H9 (cell line): ENCODE data around the gene BICDL1. TPM values are rescaled to one million over a fixed set of nuclear protein-coding genes. Genes with fewer than 3 reads are reported as not detected.

Experiments
- DNase-seq: peaks from one replicate; pipeline ENCODE4 v3.0.0-alpha.2; 2017
- H2AFZ ChIP-seq: one replicate; pipeline ENCODE4 v1.6.1; 2013; ENCODE audit warnings: mild to moderate bottlenecking, low read length, control low read depth, moderate library complexity
- H2AK5ac ChIP-seq: 2 replicates; pipeline ENCODE4 v1.6.1; 2013; ENCODE audit warnings: low read length, control low read depth, mixed read lengths; ENCODE audit not compliant: insufficient read length
- H2BK120ac ChIP-seq: one replicate; pipeline ENCODE4 v1.6.1; 2013; ENCODE audit warnings: low read depth, mild to moderate bottlenecking, low read length, control low read depth, inconsistent platforms; ENCODE audit not compliant: poor library complexity, severe bottlenecking
- H2BK12ac ChIP-seq: 2 replicates; pipeline ENCODE4 v1.6.1; 2013; ENCODE audit warnings: low read length, control low read depth, mixed read lengths, low read depth; ENCODE audit not compliant: insufficient read length
- H2BK15ac ChIP-seq: 2 replicates; pipeline ENCODE4 v1.6.1; 2013; ENCODE audit warnings: low read depth, low read length, control low read depth
- H2BK20ac ChIP-seq: one replicate; pipeline ENCODE4 v1.6.1; 2013; ENCODE audit warnings: low read depth, mild to moderate bottlenecking, low read length, control low read depth, inconsistent platforms; ENCODE audit not compliant: poor library complexity, severe bottlenecking
- H2BK5ac ChIP-seq: 2 replicates; pipeline ENCODE4 v1.6.1; 2013; ENCODE audit warnings: low read length, control low read depth, mixed read lengths; ENCODE audit not compliant: insufficient read length
- H3K14ac ChIP-seq: 2 replicates; pipeline ENCODE4 v1.6.1; 2013; ENCODE audit warnings: low read length, control low read depth; ENCODE audit not compliant: insufficient read depth
- H3K18ac ChIP-seq: 2 replicates; pipeline ENCODE4 v1.6.1; 2013; ENCODE audit warnings: low read depth, mild to moderate bottlenecking, mixed read lengths, low read length, control low read depth; ENCODE audit not compliant: insufficient read length
- H3K23ac ChIP-seq: 2 replicates; pipeline ENCODE4 v1.6.1; 2013; ENCODE audit warnings: low read length, control low read depth, mixed read lengths, low read depth; ENCODE audit not compliant: insufficient read length
- H3K23me2 ChIP-seq: 2 replicates; pipeline ENCODE4 v1.6.1; 2013; ENCODE audit warnings: low read depth, mild to moderate bottlenecking, mixed read lengths, low read length, control low read depth; ENCODE audit not compliant: insufficient read length, poor library complexity, severe bottlenecking
- H3K27ac ChIP-seq: 2 replicates; pipeline ENCODE4 v1.5.1; 2013; ENCODE audit warnings: low read length, control low read depth, mixed read lengths, low read depth; ENCODE audit not compliant: insufficient read length
- H3K27me3 ChIP-seq: 2 replicates; pipeline ENCODE4 v1.6.1; 2013; ENCODE audit warnings: low read length, control low read depth, inconsistent platforms; ENCODE audit not compliant: insufficient read depth
- H3K4ac ChIP-seq: 2 replicates; pipeline ENCODE4 v1.6.1; 2013; ENCODE audit warnings: low read depth, mild to moderate bottlenecking, control low read depth, inconsistent platforms, low read length, moderate library complexity
- H3K4me1 ChIP-seq: 2 replicates; pipeline ENCODE4 v1.6.1; 2013; ENCODE audit warnings: low read length, control low read depth, inconsistent platforms; ENCODE audit not compliant: insufficient read depth
- H3K4me2 ChIP-seq: 2 replicates; pipeline ENCODE4 v1.6.1; 2013; ENCODE audit warnings: low read length, control low read depth, mixed read lengths; ENCODE audit not compliant: insufficient read length, insufficient read depth
- H3K56ac ChIP-seq: 2 replicates; pipeline ENCODE4 v1.6.1; 2013; ENCODE audit warnings: low read depth, mild to moderate bottlenecking, mixed read lengths, low read length, control low read depth; ENCODE audit not compliant: insufficient read length
- H3K79me1 ChIP-seq: 2 replicates; pipeline ENCODE4 v1.6.1; 2013; ENCODE audit warnings: low read depth, mild to moderate bottlenecking, moderate library complexity, low read length, control low read depth, inconsistent platforms; ENCODE audit not compliant: insufficient read depth, poor library complexity, severe bottlenecking
- H3K79me2 ChIP-seq: 2 replicates; pipeline ENCODE4 v1.6.1; 2013; ENCODE audit warnings: low read length, control low read depth, inconsistent platforms; ENCODE audit not compliant: insufficient read depth
- H3K9ac ChIP-seq: 2 replicates; pipeline ENCODE4 v1.6.1; 2013; ENCODE audit warnings: low read length, control low read depth, mixed read lengths; ENCODE audit not compliant: insufficient read length; ENCODE audit errors: extremely low read depth
- H3K9me3 ChIP-seq: one replicate; pipeline ENCODE4 v1.6.1; 2013; ENCODE audit warnings: low read depth, low read length, inconsistent platforms; ENCODE audit not compliant: control insufficient read depth
- H3T11ph ChIP-seq: one replicate; pipeline ENCODE4 v1.6.1; 2013; ENCODE audit warnings: mild to moderate bottlenecking, low read length, control low read depth, inconsistent platforms
- H4K20me1 ChIP-seq: one replicate; pipeline ENCODE4 v1.6.1; 2013; ENCODE audit not compliant: control insufficient read depth, insufficient read length, insufficient read depth
- H4K5ac ChIP-seq: 2 replicates; pipeline ENCODE4 v1.6.1; 2013; ENCODE audit warnings: low read depth, mild to moderate bottlenecking, mixed read lengths, low read length, control low read depth; ENCODE audit not compliant: insufficient read length
- H4K8ac ChIP-seq: replicated peaks from 2 replicates; pipeline ENCODE4 v1.6.1; 2013; ENCODE audit warnings: low read length, control low read depth, mixed read lengths, low read depth; ENCODE audit not compliant: insufficient read length
- H4K91ac ChIP-seq: 2 replicates; pipeline ENCODE4 v1.6.1; 2013; ENCODE audit warnings: low read depth, mild to moderate bottlenecking, moderate library complexity, mixed read lengths, low read length, control low read depth; ENCODE audit not compliant: insufficient read length
- H3K27ac Mint-ChIP-seq, 3 experiments: 2 replicates in 2 of 3; 3 replicates in 1 of 3; pipeline ENCODE4 v1.8.0; 2020 to 2021; ENCODE audit warnings: mixed read lengths in 3 of 3, mild to moderate bottlenecking in 1 of 3, moderate library complexity in 1 of 3
- H3K27me3 Mint-ChIP-seq: 2 replicates; pipeline ENCODE4 v1.8.0; 2021; ENCODE audit warnings: low read depth, mild to moderate bottlenecking, moderate library complexity, mixed read lengths
- H3K36me3 Mint-ChIP-seq, 3 experiments: 2 replicates in 2 of 3; 3 replicates in 1 of 3; pipeline ENCODE4 v1.8.0; 2020 to 2021; ENCODE audit warnings: low read depth in 3 of 3, mixed read lengths in 3 of 3; ENCODE audit not compliant: insufficient read depth in 1 of 3
- H3K4me1 Mint-ChIP-seq, 2 experiments: 2 replicates each; pipeline ENCODE4 v1.8.0; 2020; ENCODE audit warnings: mixed read lengths in 2 of 2
- H3K4me3 Mint-ChIP-seq, 2 experiments: 2 replicates in 1 of 2; 3 replicates in 1 of 2; pipeline ENCODE4 v1.8.0; 2020 to 2021; ENCODE audit warnings: mild to moderate bottlenecking in 2 of 2, mixed read lengths in 2 of 2, moderate library complexity in 1 of 2
- H3K9me3 Mint-ChIP-seq, 2 experiments: 2 replicates in 1 of 2; 3 replicates in 1 of 2; pipeline ENCODE4 v1.8.0; 2020; ENCODE audit warnings: mild to moderate bottlenecking in 2 of 2, mixed read lengths in 2 of 2, moderate library complexity in 1 of 2
- CTCF ChIP-seq: fragments of 200-600 bp; sonication (generic); conservative IDR thresholded peaks from 3 replicates; pipeline ENCODE4 v1.8.0; 2021; ENCODE audit warnings: antibody characterized with exemption, mild to moderate bottlenecking
- WGBS: extraction: QIAGEN DNeasy Blood & Tissue Kit; methylation state at CpG from one replicate; pipeline ENCODE4 v1.1.7; 2013; ENCODE audit warnings: missing lambda C conversion rate, low lambda C conversion rate, mixed read lengths; ENCODE audit not compliant: insufficient read length; ENCODE audit errors: extremely low coverage; 5-methylcytosine and 5-hydroxymethylcytosine counted together
- total RNA-seq: library from RNA; stranded (reverse); gene quantifications from 2 replicates; pipeline ENCODE4 v1.2.1, GENCODE V29; 2021

BICDL1 gene
- total RNA-seq, 1 experiment from 2014 or later: 13.8 TPM

GRCh38 chr12:120106151-120106550 is 117.1 kb downstream of the BICDL1 start:
- Histone ChIP-seq H2BK12ac (no peak overlapping the region), H2BK20ac (no peak overlapping the region), H3K18ac (no peak overlapping the region), H3K4ac (no peak overlapping the region), H3K4me1 (peaks cover 2% of the 10 kb centered on the region), H3K14ac (no peak overlapping the region), H3K27me3 (no peaks in the 10 kb centered on the region), H2BK5ac (no peak overlapping the region), H3K23me2 (no peaks in the 10 kb centered on the region), H3K27ac (no peak overlapping the region), H3K23ac (no peak overlapping the region), H2BK15ac (no peak overlapping the region), H3K9me3 (no peaks in the 10 kb centered on the region), H2AFZ (no peak overlapping the region), H3K79me1 (peaks cover 5% of the 10 kb centered on the region), H4K20me1 (no peaks in the 10 kb centered on the region), H4K5ac (no peak overlapping the region), H4K8ac (no peak overlapping the region), H3K56ac (no peak overlapping the region), H4K91ac (no peak overlapping the region), H3T11ph (no peak overlapping the region), H2BK120ac (no peak overlapping the region), H3K79me2 (peaks cover 10% of the 10 kb centered on the region; the same call in 1 of the 2 replicates), H3K4me2 (no peak overlapping the region), H2AK5ac (no peak overlapping the region), H3K9ac (no peak overlapping the region)
- no peaks in the 10 kb centered on the region for H3K9me3 Mint-ChIP-seq
- no CpG with 5 or more reads among the region's 1 CpG for WGBS
- peak overlapping the region in 2 of 3 experiments; percentile 17 to 63; a peak in 3 of 7 replicates for H3K27ac Mint-ChIP-seq
- no peak for TF ChIP-seq CTCF
- no peak overlapping the region for H3K4me3 Mint-ChIP-seq
- H3K27me3 Mint-ChIP-seq: no peaks in the 10 kb centered on the region
- DNase-seq: no peak
- peaks cover 45 to 50% of the 10 kb centered on the region in 2 experiments for H3K4me1 Mint-ChIP-seq
- peaks cover 16 to 42% (median 29%) of the 10 kb centered on the region in 3 experiments; a peak in 6 of 7 replicates for H3K36me3 Mint-ChIP-seq
